Stimulated activated CD4-positive, alpha-beta T cell treated with anti-CD3 and anti-CD28 coated beads, Interleukin-4, amount 100 ng/mL, for 24 hours (primary cell): ENCODE results near the gene RNF208.

Experiments
- DNase-seq: peaks from one replicate; pipeline ENCODE4 v3.0.0-alpha.2; 2020

Gene RNF208

GRCh38 chr9:137237759-137238726, 16.0 kb upstream of the RNF208 start:
- no peak for DNase-seq

GRCh38 chr9:137236936-137237421, 14.9 kb upstream of the RNF208 start:
- DNase-seq: no peak

GRCh38 chr9:137236238-137236935, 14.3 kb upstream of the RNF208 start:
- DNase-seq: peak; percentile 94

- DNase-seq: no peak
These were observed 13.6 kb upstream of the RNF208 start for GRCh38 chr9:137235424-137236237.

- DNase-seq: no peak
These were observed 12.9 kb upstream of the RNF208 start for GRCh38 chr9:137234758-137235423.

- no peak for DNase-seq
These were observed 12.1 kb upstream of the RNF208 start for GRCh38 chr9:137234055-137234697.

- no peak for DNase-seq
These were observed 11.3 kb upstream of the RNF208 start for GRCh38 chr9:137233143-137233980.

- DNase-seq: no peak
These were observed 10.5 kb upstream of the RNF208 start for GRCh38 chr9:137232510-137232909.

GRCh38 chr9:137232101-137232500, 10.1 kb upstream of the RNF208 start:
- DNase-seq: no peak

- DNase-seq: no peak
These were observed 9.5 kb upstream of the RNF208 start for GRCh38 chr9:137231372-137232039.

- DNase-seq: no peak
These were observed 8.8 kb upstream of the RNF208 start, which contains the start of gene SLC34A3 for GRCh38 chr9:137230705-137231371. SLC34A3 (plus strand) TSS chr9:137230901; CDS start chr9:137231703, 802 bp downstream.

GRCh38 chr9:137229903-137230704, 8.1 kb upstream of the RNF208 start:
- DNase-seq: no peak

GRCh38 chr9:137228968-137229896, 7.2 kb upstream of the RNF208 start:
- DNase-seq: no peak

GRCh38 chr9:137228506-137228967, 6.5 kb upstream of the RNF208 start:
- DNase-seq: no peak

- no peak for DNase-seq
These were observed 5.9 kb upstream of the RNF208 start for GRCh38 chr9:137227853-137228505.

GRCh38 chr9:137227054-137227852, 5.2 kb upstream of the RNF208 start, which contains the start of gene RNF224:
RNF224 (plus strand) TSS chr9:137227502; CDS start chr9:137228336, 834 bp downstream.
- DNase-seq: peak; percentile 82
